Neural cell (in vitro differentiated cells): ENCODE data around the gene AIPL1. TPM values are rescaled to one million over a fixed set of nuclear protein-coding genes. Genes with fewer than 3 reads are reported as not detected.

Experiments
- H2AFZ ChIP-seq: fragments of 200-600, 300-800 bp; sonication (generic), shearing (Covaris generic); 2 replicates; pipeline ENCODE4 v1.6.0; 2014; ENCODE audit warnings: low read depth, mild to moderate bottlenecking, antibody characterized with exemption, low read length, moderate library complexity
- H3F3A ChIP-seq: fragments of 200-600 bp; shearing (Covaris generic); 2 replicates; pipeline ENCODE4 v1.6.1; 2016; ENCODE audit warnings: mild to moderate bottlenecking, moderate library complexity, mixed read lengths, antibody characterized with exemption, low read length; ENCODE audit not compliant: insufficient read depth, poor library complexity, severe bottlenecking
- H3K27ac ChIP-seq: fragments of 200-600, 300-800 bp; sonication (generic), shearing (Covaris generic); 2 replicates; pipeline ENCODE4 v1.5.1; 2014; ENCODE audit warnings: mild to moderate bottlenecking, low read length, moderate library complexity
- H3K27me3 ChIP-seq: fragments of 300-800, 200-600 bp; sonication (generic), shearing (Covaris generic); 2 replicates; pipeline ENCODE4 v1.6.0; 2014; ENCODE audit warnings: mild to moderate bottlenecking, low read depth, low read length, moderate library complexity; ENCODE audit not compliant: insufficient read depth
- H3K36me3 ChIP-seq: fragments of 300-800, 200-600 bp; sonication (generic), shearing (Covaris generic); 2 replicates; pipeline ENCODE4 v1.5.1; 2014; ENCODE audit warnings: mild to moderate bottlenecking, antibody characterized with exemption, low read length, moderate library complexity; ENCODE audit not compliant: insufficient read depth
- H3K4me2 ChIP-seq: fragments of 300-800, 200-600 bp; sonication (generic), shearing (Covaris generic); 2 replicates; pipeline ENCODE4 v1.6.0; 2014; ENCODE audit warnings: mild to moderate bottlenecking, low read length
- H3K4me3 ChIP-seq: fragments of 300-800, 200-600 bp; sonication (generic), shearing (Covaris generic); 2 replicates; pipeline ENCODE4 v1.5.1; 2014; ENCODE audit warnings: mild to moderate bottlenecking, low read length, moderate library complexity
- H3K79me2 ChIP-seq: fragments of 200-600 bp; shearing (Covaris generic); replicated peaks from 2 replicates; pipeline ENCODE4 v1.6.0; 2014; ENCODE audit warnings: mild to moderate bottlenecking, low read length, moderate library complexity; ENCODE audit not compliant: insufficient read depth
- H3K9ac ChIP-seq: fragments of 300-800, 200-600 bp; sonication (generic), shearing (Covaris generic); 2 replicates; pipeline ENCODE4 v1.6.1; 2016; ENCODE audit warnings: mild to moderate bottlenecking, low read length, mixed read lengths
- H3K9me2 ChIP-seq: fragments of 200-600 bp; shearing (Covaris generic); 2 replicates; pipeline ENCODE4 v1.6.1; 2016; ENCODE audit warnings: mild to moderate bottlenecking, low read length, mixed read lengths; ENCODE audit not compliant: insufficient read depth
- H3K9me3 ChIP-seq: fragments of 200-600, 300-800 bp; sonication (generic), shearing (Covaris generic); 2 replicates; pipeline ENCODE4 v1.6.1; 2016; ENCODE audit warnings: mild to moderate bottlenecking, mixed run types, low read length, moderate library complexity, mixed read lengths
- H4K20me1 ChIP-seq: fragments of 200-600 bp; shearing (Covaris generic); 2 replicates; pipeline ENCODE4 v1.6.1; 2016; ENCODE audit warnings: mild to moderate bottlenecking, mixed run types; ENCODE audit not compliant: insufficient read depth
- CTCF ChIP-seq: fragments of 450-650 bp; IDR thresholded peaks from 2 replicates; pipeline ENCODE4 v1.5.1; 2014; ENCODE audit warnings: antibody characterized with exemption, mild to moderate bottlenecking, moderate library complexity; ENCODE audit not compliant: poor library complexity, severe bottlenecking
- EP300 ChIP-seq: fragments of 450-650 bp; conservative IDR thresholded peaks from 2 replicates; pipeline ENCODE4 v1.6.1; 2014; ENCODE audit warnings: antibody characterized with exemption, mild to moderate bottlenecking, moderate library complexity; ENCODE audit not compliant: poor library complexity, severe bottlenecking
- EZH2 ChIP-seq: fragments of 200-600, 300-800 bp; shearing (Covaris generic), sonication (generic); IDR thresholded peaks from 2 replicates; pipeline ENCODE4 v1.6.1; 2014; ENCODE audit warnings: antibody characterized with exemption, low read length, borderline replicate concordance, mild to moderate bottlenecking; ENCODE audit not compliant: insufficient read depth, poor library complexity, severe bottlenecking
- MXI1 ChIP-seq: fragments of 450-650 bp; conservative IDR thresholded peaks from 2 replicates; pipeline ENCODE4 v1.6.1; 2014; ENCODE audit warnings: antibody characterized with exemption, mild to moderate bottlenecking; ENCODE audit not compliant: poor library complexity, severe bottlenecking
- POLR2AphosphoS5 ChIP-seq: IDR thresholded peaks from 2 replicates; pipeline ENCODE4 v1.6.1; 2012
- RAD21 ChIP-seq: fragments of 450-650 bp; conservative IDR thresholded peaks from 2 replicates; pipeline ENCODE4 v1.6.1; 2014; ENCODE audit warnings: antibody characterized with exemption, mild to moderate bottlenecking, moderate library complexity
- REST ChIP-seq: IDR thresholded peaks from 2 replicates; pipeline ENCODE4 v1.6.1; 2012; ENCODE audit warnings: borderline replicate concordance
- SMC3 ChIP-seq: fragments of 450-650 bp; conservative IDR thresholded peaks from 2 replicates; pipeline ENCODE4 v1.6.1; 2014; ENCODE audit warnings: antibody characterized with exemption, mild to moderate bottlenecking, moderate library complexity; ENCODE audit not compliant: poor library complexity
- TAF1 ChIP-seq: IDR thresholded peaks from 2 replicates; pipeline ENCODE4 v1.6.1; 2012; ENCODE audit warnings: low read depth
- polyA plus RNA-seq: library from polyadenylated mRNA; depleted of rRNA; stranded (reverse); fragments of >200 nt; gene quantifications from 2 replicates; pipeline ENCODE4 v1.2.3, GENCODE V29; 2014

Gene AIPL1
- polyA plus RNA-seq, 1 donor from 2014 or later = not detected

GRCh38 chr17:6425407-6425806 is 9.5 kb downstream of the AIPL1 start:
- Histone ChIP-seq H3K9me2 (no peaks in the 10 kb centered on the region), H3F3A (no peaks in the 10 kb centered on the region), H3K27me3 (no peaks in the 10 kb centered on the region), H3K9me3 (no peaks in the 10 kb centered on the region), H3K79me2 (no peaks in the 10 kb centered on the region), H3K9ac (no peak overlapping the region), H3K4me3 (no peak overlapping the region), H3K27ac (no peak overlapping the region), H3K4me2 (no peak overlapping the region), H2AFZ (no peak overlapping the region), H4K20me1 (no peaks in the 10 kb centered on the region), H3K36me3 (no peaks in the 10 kb centered on the region)
- TF ChIP-seq MXI1 (no peak), EZH2 (no peak), POLR2AphosphoS5 (no peak), SMC3 (no peak), CTCF (no peak), RAD21 (no peak), EP300 (no peak), REST (no peak), TAF1 (no peak)

GRCh38 chr17:6423931-6424330 is 11.0 kb downstream of the AIPL1 start:
- no peak for TF ChIP-seq TAF1
- no peak for TF ChIP-seq MXI1
- no peak for TF ChIP-seq POLR2AphosphoS5
- TF ChIP-seq SMC3 = no peak
- TF ChIP-seq REST = no peak
- Histone ChIP-seq H4K20me1 (no peaks in the 10 kb centered on the region), H3K9me3 (no peaks in the 10 kb centered on the region)

More at GRCh38 chr17:6423931-6424330, 11.0 kb downstream of the AIPL1 start:
- Histone ChIP-seq H3K9ac (no peak overlapping the region), H3K4me2 (no peak overlapping the region), H3F3A (no peaks in the 10 kb centered on the region), H3K9me2 (no peaks in the 10 kb centered on the region), H3K27me3 (no peaks in the 10 kb centered on the region), H3K4me3 (no peak overlapping the region), H3K79me2 (no peaks in the 10 kb centered on the region), H3K27ac (no peak overlapping the region), H2AFZ (no peak overlapping the region), H3K36me3 (no peaks in the 10 kb centered on the region)
